H9 (cell line): ENCODE results near the gene WDR6. TPM values are rescaled to one million over a fixed set of nuclear protein-coding genes. Genes with fewer than 3 reads are reported as not detected.

Experiments
- DNase-seq: peaks from one replicate; pipeline ENCODE4 v3.0.0-alpha.2; 2017
- H2AFZ ChIP-seq: one replicate; pipeline ENCODE4 v1.6.1; 2013; ENCODE audit warnings: mild to moderate bottlenecking, low read length, control low read depth, moderate library complexity
- H2AK5ac ChIP-seq: 2 replicates; pipeline ENCODE4 v1.6.1; 2013; ENCODE audit warnings: low read length, control low read depth, mixed read lengths; ENCODE audit not compliant: insufficient read length
- H2BK120ac ChIP-seq: one replicate; pipeline ENCODE4 v1.6.1; 2013; ENCODE audit warnings: low read depth, mild to moderate bottlenecking, low read length, control low read depth, inconsistent platforms; ENCODE audit not compliant: poor library complexity, severe bottlenecking
- H2BK12ac ChIP-seq: 2 replicates; pipeline ENCODE4 v1.6.1; 2013; ENCODE audit warnings: low read length, control low read depth, mixed read lengths, low read depth; ENCODE audit not compliant: insufficient read length
- H2BK15ac ChIP-seq: 2 replicates; pipeline ENCODE4 v1.6.1; 2013; ENCODE audit warnings: low read depth, low read length, control low read depth
- H2BK20ac ChIP-seq: one replicate; pipeline ENCODE4 v1.6.1; 2013; ENCODE audit warnings: low read depth, mild to moderate bottlenecking, low read length, control low read depth, inconsistent platforms; ENCODE audit not compliant: poor library complexity, severe bottlenecking
- H2BK5ac ChIP-seq: 2 replicates; pipeline ENCODE4 v1.6.1; 2013; ENCODE audit warnings: low read length, control low read depth, mixed read lengths; ENCODE audit not compliant: insufficient read length
- H3K14ac ChIP-seq: 2 replicates; pipeline ENCODE4 v1.6.1; 2013; ENCODE audit warnings: low read length, control low read depth; ENCODE audit not compliant: insufficient read depth
- H3K18ac ChIP-seq: 2 replicates; pipeline ENCODE4 v1.6.1; 2013; ENCODE audit warnings: low read depth, mild to moderate bottlenecking, mixed read lengths, low read length, control low read depth; ENCODE audit not compliant: insufficient read length
- H3K23ac ChIP-seq: 2 replicates; pipeline ENCODE4 v1.6.1; 2013; ENCODE audit warnings: low read length, control low read depth, mixed read lengths, low read depth; ENCODE audit not compliant: insufficient read length
- H3K23me2 ChIP-seq: 2 replicates; pipeline ENCODE4 v1.6.1; 2013; ENCODE audit warnings: low read depth, mild to moderate bottlenecking, mixed read lengths, low read length, control low read depth; ENCODE audit not compliant: insufficient read length, poor library complexity, severe bottlenecking
- H3K27ac ChIP-seq: 2 replicates; pipeline ENCODE4 v1.5.1; 2013; ENCODE audit warnings: low read length, control low read depth, mixed read lengths, low read depth; ENCODE audit not compliant: insufficient read length
- H3K27me3 ChIP-seq: 2 replicates; pipeline ENCODE4 v1.6.1; 2013; ENCODE audit warnings: low read length, control low read depth, inconsistent platforms; ENCODE audit not compliant: insufficient read depth
- H3K4ac ChIP-seq: 2 replicates; pipeline ENCODE4 v1.6.1; 2013; ENCODE audit warnings: low read depth, mild to moderate bottlenecking, control low read depth, inconsistent platforms, low read length, moderate library complexity
- H3K4me1 ChIP-seq: 2 replicates; pipeline ENCODE4 v1.6.1; 2013; ENCODE audit warnings: low read length, control low read depth, inconsistent platforms; ENCODE audit not compliant: insufficient read depth
- H3K4me2 ChIP-seq: 2 replicates; pipeline ENCODE4 v1.6.1; 2013; ENCODE audit warnings: low read length, control low read depth, mixed read lengths; ENCODE audit not compliant: insufficient read length, insufficient read depth
- H3K56ac ChIP-seq: 2 replicates; pipeline ENCODE4 v1.6.1; 2013; ENCODE audit warnings: low read depth, mild to moderate bottlenecking, mixed read lengths, low read length, control low read depth; ENCODE audit not compliant: insufficient read length
- H3K79me1 ChIP-seq: 2 replicates; pipeline ENCODE4 v1.6.1; 2013; ENCODE audit warnings: low read depth, mild to moderate bottlenecking, moderate library complexity, low read length, control low read depth, inconsistent platforms; ENCODE audit not compliant: insufficient read depth, poor library complexity, severe bottlenecking
- H3K79me2 ChIP-seq: 2 replicates; pipeline ENCODE4 v1.6.1; 2013; ENCODE audit warnings: low read length, control low read depth, inconsistent platforms; ENCODE audit not compliant: insufficient read depth
- H3K9ac ChIP-seq: 2 replicates; pipeline ENCODE4 v1.6.1; 2013; ENCODE audit warnings: low read length, control low read depth, mixed read lengths; ENCODE audit not compliant: insufficient read length; ENCODE audit errors: extremely low read depth
- H3K9me3 ChIP-seq: one replicate; pipeline ENCODE4 v1.6.1; 2013; ENCODE audit warnings: low read depth, low read length, inconsistent platforms; ENCODE audit not compliant: control insufficient read depth
- H3T11ph ChIP-seq: one replicate; pipeline ENCODE4 v1.6.1; 2013; ENCODE audit warnings: mild to moderate bottlenecking, low read length, control low read depth, inconsistent platforms
- H4K20me1 ChIP-seq: one replicate; pipeline ENCODE4 v1.6.1; 2013; ENCODE audit not compliant: control insufficient read depth, insufficient read length, insufficient read depth
- H4K5ac ChIP-seq: 2 replicates; pipeline ENCODE4 v1.6.1; 2013; ENCODE audit warnings: low read depth, mild to moderate bottlenecking, mixed read lengths, low read length, control low read depth; ENCODE audit not compliant: insufficient read length
- H4K8ac ChIP-seq: replicated peaks from 2 replicates; pipeline ENCODE4 v1.6.1; 2013; ENCODE audit warnings: low read length, control low read depth, mixed read lengths, low read depth; ENCODE audit not compliant: insufficient read length
- H4K91ac ChIP-seq: 2 replicates; pipeline ENCODE4 v1.6.1; 2013; ENCODE audit warnings: low read depth, mild to moderate bottlenecking, moderate library complexity, mixed read lengths, low read length, control low read depth; ENCODE audit not compliant: insufficient read length
- H3K27ac Mint-ChIP-seq, 3 experiments: 2 replicates in 2 of 3; 3 replicates in 1 of 3; pipeline ENCODE4 v1.8.0; 2020 to 2021; ENCODE audit warnings: mixed read lengths in 3 of 3, mild to moderate bottlenecking in 1 of 3, moderate library complexity in 1 of 3
- H3K27me3 Mint-ChIP-seq: 2 replicates; pipeline ENCODE4 v1.8.0; 2021; ENCODE audit warnings: low read depth, mild to moderate bottlenecking, moderate library complexity, mixed read lengths
- H3K36me3 Mint-ChIP-seq, 3 experiments: 2 replicates in 2 of 3; 3 replicates in 1 of 3; pipeline ENCODE4 v1.8.0; 2020 to 2021; ENCODE audit warnings: low read depth in 3 of 3, mixed read lengths in 3 of 3; ENCODE audit not compliant: insufficient read depth in 1 of 3
- H3K4me1 Mint-ChIP-seq, 2 experiments: 2 replicates each; pipeline ENCODE4 v1.8.0; 2020; ENCODE audit warnings: mixed read lengths in 2 of 2
- H3K4me3 Mint-ChIP-seq, 2 experiments: 2 replicates in 1 of 2; 3 replicates in 1 of 2; pipeline ENCODE4 v1.8.0; 2020 to 2021; ENCODE audit warnings: mild to moderate bottlenecking in 2 of 2, mixed read lengths in 2 of 2, moderate library complexity in 1 of 2
- H3K9me3 Mint-ChIP-seq, 2 experiments: 2 replicates in 1 of 2; 3 replicates in 1 of 2; pipeline ENCODE4 v1.8.0; 2020; ENCODE audit warnings: mild to moderate bottlenecking in 2 of 2, mixed read lengths in 2 of 2, moderate library complexity in 1 of 2
- CTCF ChIP-seq: fragments of 200-600 bp; sonication (generic); conservative IDR thresholded peaks from 3 replicates; pipeline ENCODE4 v1.8.0; 2021; ENCODE audit warnings: antibody characterized with exemption, mild to moderate bottlenecking
- WGBS: extraction: QIAGEN DNeasy Blood & Tissue Kit; methylation state at CpG from one replicate; pipeline ENCODE4 v1.1.7; 2013; ENCODE audit warnings: missing lambda C conversion rate, low lambda C conversion rate, mixed read lengths; ENCODE audit not compliant: insufficient read length; ENCODE audit errors: extremely low coverage; 5-methylcytosine and 5-hydroxymethylcytosine counted together
- total RNA-seq: library from RNA; stranded (reverse); gene quantifications from 2 replicates; pipeline ENCODE4 v1.2.1, GENCODE V29; 2021

Gene WDR6
- total RNA-seq, 1 experiment from 2014 or later, result 298 TPM

- no peak overlapping the region for H3K56ac ChIP-seq
- no peak overlapping the region for H3K4ac ChIP-seq
- no peak overlapping the region for H2BK5ac ChIP-seq
- H3K4me1 ChIP-seq, result no peaks in the 10 kb centered on the region; the same call in 1 of the 2 replicates
- no peaks in the 10 kb centered on the region; the same call in 1 of the 2 replicates for H3K27me3 Mint-ChIP-seq
- H3K27ac ChIP-seq, result no peak overlapping the region
- H2AK5ac ChIP-seq, result no peak overlapping the region
- no peak overlapping the region for H3T11ph ChIP-seq
- H3K27ac Mint-ChIP-seq, result no peak overlapping the region
- no peaks in the 10 kb centered on the region for H3K79me1 ChIP-seq
- H3K14ac ChIP-seq, result no peak overlapping the region
- no CpG with 5 or more reads among the region's 3 CpGs for WGBS
- H2AFZ ChIP-seq, result no peak overlapping the region
- H4K5ac ChIP-seq, result no peak overlapping the region
- H3K4me1 Mint-ChIP-seq, result peaks cover 16 to 18% of the 10 kb centered on the region in 2 experiments
- no peaks in the 10 kb centered on the region for H3K9me3 ChIP-seq
- no peak overlapping the region for H2BK120ac ChIP-seq
- H3K27me3 ChIP-seq, result no peaks in the 10 kb centered on the region
- H3K9ac ChIP-seq, result no peak overlapping the region
- H3K9me3 Mint-ChIP-seq, result no peaks in the 10 kb centered on the region; a peak in 1 of 5 replicates
- H2BK20ac ChIP-seq, result no peak overlapping the region
- no peak overlapping the region for H3K18ac ChIP-seq
- no peak for DNase-seq
- no peaks in the 10 kb centered on the region for H4K20me1 ChIP-seq
- H2BK15ac ChIP-seq, result no peak overlapping the region
- peaks cover 13% of the 10 kb centered on the region for H3K23me2 ChIP-seq
- no peak overlapping the region for H2BK12ac ChIP-seq
- TF ChIP-seq CTCF, result no peak
- peaks cover 10% of the 10 kb centered on the region; the same call in 1 of the 2 replicates for H3K79me2 ChIP-seq
- H3K4me2 ChIP-seq, result no peak overlapping the region
- H3K36me3 Mint-ChIP-seq, result peaks cover 0 to 21% (median 15%) of the 10 kb centered on the region in 3 experiments; a peak in 6 of 7 replicates
- no peak overlapping the region for H3K23ac ChIP-seq
- H4K8ac ChIP-seq, result no peak overlapping the region
- H4K91ac ChIP-seq, result no peak overlapping the region
- peak overlapping the region in 1 of 2 experiments; percentile 35; a peak in 1 of 5 replicates for H3K4me3 Mint-ChIP-seq
These were observed 1.9 kb upstream of the WDR6 start for GRCh38 chr3:49005303-49005680.
